ENCODE measurements around the gene PDIA6. TPM values are rescaled to one million over a fixed set of nuclear protein-coding genes. Genes with fewer than 3 reads are reported as not detected.
A peak's percentile ranks its signal among the peaks of the same experiment; 100 is the strongest.
"Not testable (repeated sequence)": the region's sequence is repeated elsewhere in the genome, so short reads cannot be mapped to it uniquely, and the experiment has no call there.

PDIA6 gene
- total and polyA plus RNA-seq, 12 donors, result 28.6 to 544 (median 142) TPM

GRCh38 chr2:10819714-10820314 lies 7.2 kb upstream of the PDIA6 start:
- H3K9me3 ChIP-seq (replicated peaks in 1 of 3), result no peaks in the 10 kb centered on the region
- no peaks in the 10 kb centered on the region for H3K4me1 ChIP-seq (replicated peaks in 1 of 2)
- H3K36me3 ChIP-seq (replicated peaks in 1 of 2), result no peaks in the 10 kb centered on the region
- no peak overlapping the region for H3K4me3 ChIP-seq
- 88 to 91% (median 89%) methylated on average over 12 of the region's 12 CpGs for WGBS, 4 donors
- no peak for DNase-seq
- H3K27ac ChIP-seq, result no peak overlapping the region
- H3K27me3 ChIP-seq, result no peaks in the 10 kb centered on the region
- no peak for TF ChIP-seq CTCF (IDR thresholded peaks at IDR 0.05)
- no peak for TF ChIP-seq POLR2A (IDR thresholded peaks at IDR 0.05)
- intact Hi-C loops (cut with DNase I), result no loop called here

- no peaks in the 10 kb centered on the region for H3K4me1 ChIP-seq (replicated peaks in 1 of 2)
- no peak for DNase-seq
- intact Hi-C loops (cut with DNase I), result no loop called here
- no peak overlapping the region for H3K27ac ChIP-seq
- H3K27me3 ChIP-seq, result no peaks in the 10 kb centered on the region
- H3K4me3 ChIP-seq, result no peak overlapping the region
- H3K9me3 ChIP-seq (replicated peaks in 1 of 3), result no peaks in the 10 kb centered on the region
- TF ChIP-seq CTCF (IDR thresholded peaks at IDR 0.05) (no peak), POLR2A (IDR thresholded peaks at IDR 0.05) (no peak)
- 62 to 69% (median 62%) methylated on average over 3 of the region's 3 CpGs for WGBS, 4 donors
- no peaks in the 10 kb centered on the region for H3K36me3 ChIP-seq (replicated peaks in 1 of 2)
Measured at GRCh38 chr2:10818984-10819383, 6.4 kb upstream of the PDIA6 start.

- H3K27me3 ChIP-seq; H3K36me3 ChIP-seq (replicated peaks in 1 of 2); H3K4me1 ChIP-seq (replicated peaks in 1 of 2); H3K4me3 ChIP-seq; H3K9me3 ChIP-seq (replicated peaks in 1 of 3); intact Hi-C loops (cut with DNase I); H3K27ac ChIP-seq; DNase-seq: not testable (repeated sequence)
- WGBS, 4 donors, result 83 to 92% (median 89%) methylated on average over 3 of the region's 3 CpGs
Measured at GRCh38 chr2:10818305-10818704, 5.7 kb upstream of the PDIA6 start.

- Histone ChIP-seq H3K27me3 (no peaks in the 10 kb centered on the region), H3K36me3 (replicated peaks in 1 of 2) (no peaks in the 10 kb centered on the region), H3K4me3 (no peak overlapping the region), H3K4me1 (replicated peaks in 1 of 2) (peaks cover 0 to 5% of the 10 kb centered on the region in 2 donors), H3K27ac (no peak overlapping the region), H3K9me3 (replicated peaks in 1 of 3) (no peaks in the 10 kb centered on the region)
- intact Hi-C loops (cut with DNase I), result no loop called here
- WGBS, 4 donors, result 57 to 65% (median 64%) methylated on average over 1 to 5 of the region's 5 CpGs
- TF ChIP-seq POLR2A (IDR thresholded peaks at IDR 0.05), result no peak
- no peak for TF ChIP-seq CTCF (IDR thresholded peaks at IDR 0.05)
- DNase-seq, result peak in 1 of 7 donors; percentile 37
Measured at GRCh38 chr2:10817413-10817812, 4.8 kb upstream of the PDIA6 start.
